Measurements from ENCODE around the gene CENPB. TPM values are rescaled to one million over a fixed set of nuclear protein-coding genes. Genes with fewer than 3 reads are reported as not detected.

The CENPB gene
- total and polyA plus RNA-seq, 3 donors from 2014 or later, result 24.8 to 44.1 (median 32.2) TPM

DNA sequence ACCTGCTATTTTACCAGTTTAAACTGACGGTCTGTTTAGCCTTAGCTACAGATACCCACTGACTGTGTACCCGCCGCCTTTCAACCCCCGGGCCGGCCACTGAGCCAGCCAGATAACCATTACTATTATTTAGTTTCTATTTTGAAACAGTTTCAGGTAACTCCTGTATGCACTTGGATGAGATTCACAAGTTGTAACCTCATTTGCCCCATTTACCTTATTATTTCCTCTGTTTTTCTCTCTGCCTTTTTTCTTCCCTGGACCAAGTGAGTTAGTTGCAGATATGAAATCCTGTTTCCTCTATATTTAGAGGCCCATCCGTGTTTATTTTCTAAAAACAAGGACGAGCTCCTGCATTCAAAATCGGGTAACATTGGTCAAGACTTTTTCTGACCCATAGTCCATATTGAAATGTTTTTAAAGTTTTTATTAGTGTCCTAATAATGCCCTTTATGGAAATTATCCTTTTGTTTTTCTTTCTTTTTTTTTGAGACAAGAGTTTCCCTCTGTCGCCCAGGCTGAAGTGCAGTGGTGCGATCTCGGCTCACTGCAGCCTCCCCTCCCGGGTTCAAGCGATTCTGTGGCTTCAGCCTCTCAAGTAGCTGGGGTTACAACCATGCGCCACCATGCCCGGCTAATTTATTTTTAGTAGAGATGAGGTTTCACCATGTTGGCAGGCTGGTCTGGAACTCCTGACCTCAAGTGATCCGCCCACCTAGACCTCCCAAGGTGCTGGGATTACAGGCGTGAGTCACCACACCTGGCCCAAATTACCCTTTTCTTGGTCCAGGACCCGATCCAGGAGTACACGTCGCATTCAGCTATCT, 34.6 kb upstream of the CENPB start:
- DNase-seq, result no peak

DNA sequence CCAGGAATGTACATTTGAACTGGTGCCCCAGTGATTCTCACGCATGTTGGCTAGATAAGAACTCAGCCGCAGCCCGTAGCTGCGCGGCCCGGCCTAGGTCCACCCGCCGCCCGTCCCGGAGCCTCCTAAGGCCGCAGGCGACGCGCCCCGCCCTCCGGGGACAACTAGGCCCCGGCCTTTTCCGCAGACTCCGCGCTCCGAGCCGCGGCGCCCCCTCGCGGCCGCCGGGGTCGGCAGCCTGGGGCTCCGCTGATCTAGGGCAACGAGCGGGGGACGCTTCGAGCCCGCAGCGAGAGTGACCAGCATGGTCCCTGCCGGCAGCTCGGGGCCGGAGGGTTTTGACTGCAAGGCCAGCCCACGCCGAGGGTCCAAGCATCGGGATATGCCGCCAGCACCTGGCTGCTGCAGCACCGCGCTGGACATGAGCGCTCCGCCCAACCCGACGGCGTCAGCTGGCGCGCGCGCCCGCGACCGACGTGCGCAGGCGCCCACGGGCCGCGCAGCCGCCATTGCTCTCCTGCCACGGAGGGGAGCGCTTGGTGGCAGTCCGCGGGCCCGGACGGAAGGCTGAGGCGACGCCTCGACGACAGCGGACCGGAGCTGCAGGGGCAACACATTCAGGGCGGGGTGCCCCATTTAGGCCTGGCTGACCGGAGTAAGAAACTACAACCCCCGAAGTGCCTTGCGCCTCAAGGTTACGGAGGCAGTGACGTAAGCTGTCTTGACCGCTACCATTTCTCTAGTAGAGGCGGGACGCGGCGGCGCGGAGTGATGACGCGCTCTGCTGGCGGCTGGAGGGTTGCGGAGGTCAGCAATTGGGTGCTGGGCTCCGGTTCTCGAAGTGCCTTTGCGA, 33.7 kb upstream of the CENPB start, which contains the start of gene AP5S1:
AP5S1 (plus strand) TSS at position 500 of the 853 bp plus-strand sequence. CDS start 1,571 bp downstream, outside the sequence.
- Histone ChIP-seq H3K27me3 (no peaks in the 10 kb centered on the region), H3K36me3 (ENCODE audit: low read depth, missing control alignments) (no peaks in the 10 kb centered on the region), H3K9me3 (no peaks in the 10 kb centered on the region), H3K27ac (peak within 1 kb of the TSS; percentile 99), H3K4me3 (peak within 1 kb of the TSS; percentile 67 to 85), H3K4me1 (peaks cover 22% of the 10 kb centered on the region)
- peak; percentile 24 for TF ChIP-seq POLR2A (IDR thresholded peaks at IDR 0.05)
- TF ChIP-seq, protein P1, sequence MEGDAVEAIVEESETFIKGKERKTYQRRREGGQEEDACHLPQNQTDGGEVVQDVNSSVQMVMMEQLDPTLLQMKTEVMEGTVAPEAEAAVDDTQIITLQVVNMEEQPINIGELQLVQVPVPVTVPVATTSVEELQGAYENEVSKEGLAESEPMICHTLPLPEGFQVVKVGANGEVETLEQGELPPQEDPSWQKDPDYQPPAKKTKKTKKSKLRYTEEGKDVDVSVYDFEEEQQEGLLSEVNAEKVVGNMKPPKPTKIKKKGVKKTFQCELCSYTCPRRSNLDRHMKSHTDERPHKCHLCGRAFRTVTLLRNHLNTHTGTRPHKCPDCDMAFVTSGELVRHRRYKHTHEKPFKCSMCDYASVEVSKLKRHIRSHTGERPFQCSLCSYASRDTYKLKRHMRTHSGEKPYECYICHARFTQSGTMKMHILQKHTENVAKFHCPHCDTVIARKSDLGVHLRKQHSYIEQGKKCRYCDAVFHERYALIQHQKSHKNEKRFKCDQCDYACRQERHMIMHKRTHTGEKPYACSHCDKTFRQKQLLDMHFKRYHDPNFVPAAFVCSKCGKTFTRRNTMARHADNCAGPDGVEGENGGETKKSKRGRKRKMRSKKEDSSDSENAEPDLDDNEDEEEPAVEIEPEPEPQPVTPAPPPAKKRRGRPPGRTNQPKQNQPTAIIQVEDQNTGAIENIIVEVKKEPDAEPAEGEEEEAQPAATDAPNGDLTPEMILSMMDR (IDR thresholded peaks at IDR 0.05), result peak; percentile 98 to 99 (median 99)
- peak; percentile 99 for DNase-seq
- intact Hi-C loops (cut with DNase I; ENCODE audit: low total_unique reads), result loop anchor here (2.0 kb wide), 1 partner anchor 33 kb away; the partner anchor contains the start of gene CENPB
- 1% methylated on average over 22 to 61 of the region's 96 CpGs for WGBS, 2 donors

More for the DNA sequence above, 34.6 kb upstream of the CENPB start:
- WGBS, 2 donors, result 29 to 31% methylated on average over 20 of the region's 20 CpGs
- Histone ChIP-seq H3K27ac (peak overlapping the region; percentile 99), H3K4me3 (peak overlapping the region; percentile 67 to 85), H3K36me3 (ENCODE audit: low read depth, missing control alignments) (no peaks in the 10 kb centered on the region), H3K9me3 (no peaks in the 10 kb centered on the region), H3K27me3 (no peaks in the 10 kb centered on the region), H3K4me1 (peaks cover 22% of the 10 kb centered on the region)
- intact Hi-C loops (cut with DNase I; ENCODE audit: low total_unique reads), result loop anchor here (2.0 kb wide), 1 partner anchor 34 kb away; the partner anchor contains the start of gene CENPB
- TF ChIP-seq, protein P1 (IDR thresholded peaks at IDR 0.05), result no peak
- no peak for TF ChIP-seq POLR2A (IDR thresholded peaks at IDR 0.05)

- Histone ChIP-seq H3K4me1 (peaks cover 22% of the 10 kb centered on the region), H3K36me3 (ENCODE audit: low read depth, missing control alignments) (no peaks in the 10 kb centered on the region), H3K9me3 (no peaks in the 10 kb centered on the region), H3K27me3 (no peaks in the 10 kb centered on the region), H3K27ac (peak overlapping the region; percentile 99), H3K4me3 (peak overlapping the region; percentile 67 to 85)
- no peak for TF ChIP-seq POLR2A (IDR thresholded peaks at IDR 0.05)
- TF ChIP-seq, protein P1 (IDR thresholded peaks at IDR 0.05), result no peak
- 43 to 60% methylated on average over 20 of the region's 20 CpGs for WGBS, 2 donors
- no peak for DNase-seq
- intact Hi-C loops (cut with DNase I; ENCODE audit: low total_unique reads), result loop anchor here (2.0 kb wide), 1 partner anchor 33 kb away; the partner anchor contains the start of gene CENPB
Observed at GRCh38 chr20:3819411-3820047, 33.0 kb upstream of the CENPB start.

All from testis (tissue), 3 donors.